Ascending aorta (tissue), 2 donors: ENCODE data around the gene GATAD2B. TPM values are rescaled to one million over a fixed set of nuclear protein-coding genes. Genes with fewer than 3 reads are reported as not detected.
"Not testable (repeated sequence)": the region's sequence is repeated elsewhere in the genome, so short reads cannot be mapped to it uniquely, and the experiment has no call there.

Experiments used
- DNase-seq, 2 donors: peaks; one replicate each; pipeline ENCODE4 v3.0.0-alpha.2; 2019; ENCODE audit warnings: low spot score in 2 of 2
- H3K27ac ChIP-seq, 2 donors: fragments of 200-600 bp; sonication (generic); one replicate each; pipeline ENCODE4 v1.5.1; 2016 to 2017; ENCODE audit warnings: mild to moderate bottlenecking in 1 of 2
- H3K27me3 ChIP-seq: fragments of 200-600 bp; sonication (generic); one replicate; pipeline ENCODE4 v1.5.1; 2017
- H3K36me3 ChIP-seq, 2 donors: fragments of 200-600 bp; sonication (generic); one replicate each; pipeline ENCODE4 v1.5.1; 2016
- H3K4me1 ChIP-seq, 2 donors: fragments of 200-600 bp; sonication (generic); one replicate each; pipeline ENCODE4 v1.5.1; 2016 to 2017; ENCODE audit warnings: mild to moderate bottlenecking in 1 of 2
- H3K4me3 ChIP-seq, 2 donors: fragments of 200-600 bp; sonication (generic); one replicate each; pipeline ENCODE4 v1.5.1; 2016 to 2017; ENCODE audit warnings: mild to moderate bottlenecking in 1 of 2
- H3K9me3 ChIP-seq, 2 donors: fragments of 200-600 bp; sonication (generic); one replicate each; pipeline ENCODE4 v1.5.1; 2016
- intact Hi-C: fragments of 100-400 bp; cut with DNase I; formaldehyde crosslinking; loops from one replicate; pipeline ENCODE4 v1.15.1; 2023
- total RNA-seq: library from RNA; depleted of rRNA; stranded (reverse); fragments of >200 nt; gene quantifications from one replicate; pipeline ENCODE4 v1.1.0, GENCODE V29; 2016
- TF ChIP-seq, protein P1 (sequence below), 3 experiments: fragments of 200-600 bp in 2 of 3; fragments of 450-650 bp in 1 of 3; sonication (generic) in 2 of 3; IDR thresholded peaks; one replicate each; pipeline ENCODE4 v1.5.1; 2016 to 2019; ENCODE audit warnings: antibody characterized with exemption in 3 of 3, mild to moderate bottlenecking in 1 of 3, moderate library complexity in 1 of 3

The GATAD2B gene
- total RNA-seq, 1 donor from 2014 or later: 9.5 TPM

DNA sequence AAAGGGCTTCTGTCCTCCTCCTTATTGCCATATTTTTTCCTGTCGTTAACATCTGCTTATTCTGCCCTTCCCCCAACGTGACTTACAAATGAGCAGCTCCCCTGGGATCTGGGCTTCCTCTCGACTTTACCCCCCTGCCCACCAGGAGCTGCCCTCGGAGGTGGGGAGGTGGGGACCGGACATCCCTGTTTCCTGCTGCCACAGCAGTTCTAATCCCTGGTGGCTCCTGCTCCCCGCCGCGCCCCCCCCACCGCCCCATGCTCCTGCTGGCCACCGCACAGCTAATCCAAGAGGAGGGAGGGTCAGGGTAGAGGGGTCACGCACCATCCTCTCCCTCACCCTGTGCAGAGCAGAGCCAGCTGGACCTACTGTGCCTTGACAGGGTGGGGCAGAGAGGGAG lies 152.0 kb downstream of the GATAD2B start:
- Histone ChIP-seq H3K4me1 (peaks cover 5 to 31% of the 10 kb centered on the region in 2 donors), H3K36me3 (peaks cover 50 to 68% of the 10 kb centered on the region in 2 donors), H3K4me3 (no peak overlapping the region), H3K27me3 (no peaks in the 10 kb centered on the region), H3K27ac (peak overlapping the region; percentile 57 to 72), H3K9me3 (no peaks in the 10 kb centered on the region)
- DNase-seq: no peak
- intact Hi-C loops: loop anchor here (5.0 to 10.0 kb wide), 2 partner anchors 198 to 236 kb away; partner anchors contain the start of gene S100A6
- TF ChIP-seq, protein P1, sequence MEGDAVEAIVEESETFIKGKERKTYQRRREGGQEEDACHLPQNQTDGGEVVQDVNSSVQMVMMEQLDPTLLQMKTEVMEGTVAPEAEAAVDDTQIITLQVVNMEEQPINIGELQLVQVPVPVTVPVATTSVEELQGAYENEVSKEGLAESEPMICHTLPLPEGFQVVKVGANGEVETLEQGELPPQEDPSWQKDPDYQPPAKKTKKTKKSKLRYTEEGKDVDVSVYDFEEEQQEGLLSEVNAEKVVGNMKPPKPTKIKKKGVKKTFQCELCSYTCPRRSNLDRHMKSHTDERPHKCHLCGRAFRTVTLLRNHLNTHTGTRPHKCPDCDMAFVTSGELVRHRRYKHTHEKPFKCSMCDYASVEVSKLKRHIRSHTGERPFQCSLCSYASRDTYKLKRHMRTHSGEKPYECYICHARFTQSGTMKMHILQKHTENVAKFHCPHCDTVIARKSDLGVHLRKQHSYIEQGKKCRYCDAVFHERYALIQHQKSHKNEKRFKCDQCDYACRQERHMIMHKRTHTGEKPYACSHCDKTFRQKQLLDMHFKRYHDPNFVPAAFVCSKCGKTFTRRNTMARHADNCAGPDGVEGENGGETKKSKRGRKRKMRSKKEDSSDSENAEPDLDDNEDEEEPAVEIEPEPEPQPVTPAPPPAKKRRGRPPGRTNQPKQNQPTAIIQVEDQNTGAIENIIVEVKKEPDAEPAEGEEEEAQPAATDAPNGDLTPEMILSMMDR (IDR thresholded peaks at IDR 0.05): no peak

DNA sequence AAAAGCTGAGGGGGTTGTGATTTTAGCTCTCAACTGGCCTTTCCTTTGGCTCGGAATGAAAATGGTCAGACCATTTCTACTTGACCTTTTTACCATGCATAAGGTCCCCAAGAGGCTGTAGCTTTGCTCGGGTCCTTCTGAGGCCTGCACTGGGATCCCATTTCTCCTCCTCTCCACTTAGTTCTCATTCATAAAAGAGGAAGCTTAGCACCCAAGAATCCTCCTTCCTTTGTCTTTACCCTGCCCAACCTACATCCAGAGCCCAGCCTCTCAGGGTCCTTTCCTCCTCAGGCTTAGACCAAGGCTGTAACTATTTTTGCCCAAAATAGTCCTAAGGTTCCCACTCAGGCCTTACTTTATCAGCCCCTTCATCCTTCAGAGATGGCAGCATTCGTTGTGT lies 153.6 kb downstream of the GATAD2B start:
- Histone ChIP-seq H3K36me3 (peaks cover 64 to 84% of the 10 kb centered on the region in 2 donors), H3K9me3 (no peaks in the 10 kb centered on the region), H3K4me1 (peaks cover 3 to 25% of the 10 kb centered on the region in 2 donors), H3K4me3 (no peak overlapping the region), H3K27ac (peak overlapping the region; percentile 33 to 72), H3K27me3 (no peaks in the 10 kb centered on the region)
- DNase-seq: no peak
- TF ChIP-seq, protein P1 (IDR thresholded peaks at IDR 0.05): no peak
- intact Hi-C loops: no loop called here

DNA sequence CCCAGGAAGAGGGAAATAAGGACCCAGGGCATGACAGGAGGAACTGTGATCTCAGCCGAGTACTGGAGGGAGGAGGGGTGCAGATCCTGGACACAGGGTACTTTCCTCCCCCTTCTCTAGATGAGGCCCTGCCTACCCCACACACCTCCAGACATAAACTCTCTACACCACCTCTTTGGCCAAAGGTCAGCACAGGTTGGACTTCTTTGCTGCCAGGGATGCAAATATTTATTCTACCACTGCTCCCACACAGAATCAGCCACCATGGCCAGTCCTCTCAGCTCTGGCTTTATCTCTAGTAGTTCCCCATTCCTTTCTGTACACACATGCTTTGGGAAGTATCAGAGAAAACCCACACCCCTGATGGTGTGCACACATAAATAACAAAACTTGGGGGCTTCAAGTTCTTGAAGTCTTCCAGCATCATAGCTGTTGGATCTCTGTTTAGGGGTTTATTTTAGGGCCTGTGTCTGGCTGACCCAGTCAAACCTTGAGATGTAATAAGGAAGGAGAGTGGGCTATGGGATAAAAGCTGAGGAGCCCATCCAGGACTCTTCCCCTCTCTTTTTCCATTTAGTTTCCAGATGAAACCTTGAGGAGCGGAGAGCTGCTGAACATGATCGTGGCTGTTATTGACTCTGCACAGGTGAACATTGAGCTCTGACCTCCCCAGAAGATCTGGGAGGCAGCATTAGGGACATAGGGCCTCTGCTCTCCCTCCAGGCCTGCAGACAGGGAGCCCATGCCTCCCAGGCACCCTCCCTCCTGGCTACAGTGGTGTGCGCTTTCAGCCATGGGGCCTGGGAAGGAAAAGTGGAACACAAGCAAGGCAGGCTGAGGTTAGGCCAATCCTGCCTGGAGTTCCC lies 154.2 kb downstream of the GATAD2B start:
- Histone ChIP-seq H3K36me3 (peaks cover 63 to 91% of the 10 kb centered on the region in 2 donors), H3K9me3 (no peaks in the 10 kb centered on the region), H3K27ac (peak overlapping the region; percentile 33 to 72), H3K27me3 (no peaks in the 10 kb centered on the region), H3K4me3 (no peak overlapping the region), H3K4me1 (peaks cover 0 to 18% of the 10 kb centered on the region in 2 donors)
- intact Hi-C loops: no loop called here
- DNase-seq: no peak
- TF ChIP-seq, protein P1 (IDR thresholded peaks at IDR 0.05): no peak

DNA sequence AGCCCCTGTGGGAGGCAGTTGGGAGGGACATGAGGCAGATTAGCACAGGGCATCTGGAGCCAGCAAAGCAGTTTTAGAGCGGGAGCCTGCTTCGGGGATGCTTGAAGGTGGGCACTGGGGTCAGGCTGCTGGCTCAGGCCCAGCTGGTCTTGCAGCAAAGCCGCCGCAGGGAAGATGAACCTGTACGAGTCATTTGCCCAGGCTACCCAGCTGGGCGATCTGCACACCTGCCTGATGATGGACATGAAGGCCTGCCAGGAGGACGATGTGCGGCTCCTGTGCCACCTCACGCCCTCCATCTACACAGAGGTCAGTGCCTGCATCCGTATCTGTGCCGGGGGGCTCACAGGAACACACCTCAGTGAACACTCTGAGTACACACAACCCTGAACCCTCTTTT lies 155.3 kb downstream of the GATAD2B start:
- peaks cover 63 to 91% of the 10 kb centered on the region in 2 donors for H3K36me3 ChIP-seq
- H3K9me3 ChIP-seq: no peaks in the 10 kb centered on the region
- TF ChIP-seq, protein P1 (IDR thresholded peaks at IDR 0.05): no peak
- H3K27me3 ChIP-seq: no peaks in the 10 kb centered on the region
- H3K4me3 ChIP-seq: no peak overlapping the region
- no peak for DNase-seq
- H3K4me1 ChIP-seq: peaks cover 0 to 16% of the 10 kb centered on the region in 2 donors
- intact Hi-C loops: no loop called here
- peak overlapping the region; percentile 47 to 54 for H3K27ac ChIP-seq

DNA sequence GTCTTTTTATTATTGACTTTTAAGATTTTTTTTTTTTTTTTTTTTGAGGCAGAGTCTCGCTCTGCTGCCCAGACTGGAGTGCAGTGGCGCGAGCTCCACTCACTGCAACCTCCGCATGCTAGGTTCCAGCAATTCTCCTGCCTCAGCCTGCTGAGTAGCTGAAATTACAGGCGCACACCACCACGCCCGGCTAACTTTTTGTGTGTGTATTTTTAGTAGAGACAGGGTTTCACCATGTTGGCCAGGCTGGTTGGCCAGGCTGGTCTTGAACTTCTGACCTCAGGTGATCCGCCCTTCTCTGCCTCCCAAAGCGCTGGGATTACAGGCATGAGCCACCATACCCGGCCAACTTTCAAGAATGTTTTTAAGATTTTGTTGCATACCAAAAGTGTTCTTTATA lies 156.1 kb downstream of the GATAD2B start:
- intact Hi-C loops, DNase-seq: not testable (repeated sequence)
- H3K27ac ChIP-seq: peak overlapping the region; percentile 39 to 54

DNA sequence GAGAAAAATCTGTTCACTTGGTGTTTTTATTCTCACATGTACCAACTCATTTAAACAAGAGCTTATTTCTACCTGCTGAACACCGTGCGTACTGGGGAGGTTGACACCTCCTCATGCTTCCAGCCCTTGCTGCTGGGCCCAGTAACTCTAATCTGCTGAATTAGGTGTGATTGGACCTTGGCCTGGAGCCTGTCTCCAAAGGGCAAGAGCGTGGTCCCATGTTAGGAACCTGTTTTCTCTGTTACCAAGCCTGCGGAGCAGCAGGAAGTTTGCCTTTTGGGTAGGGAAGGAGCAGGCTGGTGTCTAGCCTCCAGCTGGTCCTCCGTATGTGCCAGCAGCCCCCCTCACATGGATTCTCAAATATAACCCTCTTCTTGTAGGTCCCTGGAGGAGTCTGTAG lies 158.5 kb downstream of the GATAD2B start:
- peaks cover 77 to 93% of the 10 kb centered on the region in 2 donors for H3K36me3 ChIP-seq
- no peaks in the 10 kb centered on the region for H3K27me3 ChIP-seq
- H3K4me3 ChIP-seq: no peak overlapping the region
- DNase-seq: no peak
- TF ChIP-seq, protein P1 (IDR thresholded peaks at IDR 0.05): no peak
- intact Hi-C loops: no loop called here
- H3K4me1 ChIP-seq: peaks cover 0 to 5% of the 10 kb centered on the region in 2 donors
- H3K9me3 ChIP-seq: no peaks in the 10 kb centered on the region
- peak overlapping the region in 1 of 2 donors; percentile 14 for H3K27ac ChIP-seq

More for the DNA sequence above, 156.1 kb downstream of the GATAD2B start:
- not testable (repeated sequence) for H3K4me3 ChIP-seq, H3K9me3 ChIP-seq, H3K27me3 ChIP-seq
- peaks cover 67 to 93% of the 10 kb centered on the region in 2 donors for H3K36me3 ChIP-seq
- peaks cover 0 to 13% of the 10 kb centered on the region in 2 donors for H3K4me1 ChIP-seq
